Endothelial cell (in vitro differentiated cells): ENCODE measurements around the gene SORCS2. TPM values are rescaled to one million over a fixed set of nuclear protein-coding genes. Genes with fewer than 3 reads are reported as not detected.

Experiments
- DNase-seq: peaks from one replicate; pipeline ENCODE4 v3.0.0; 2021; ENCODE audit warnings: low spot score
- H3K27ac Mint-ChIP-seq: one replicate; pipeline ENCODE4 v1.8.0; 2021; ENCODE audit warnings: mixed read lengths, inconsistent platforms; ENCODE audit not compliant: unreplicated experiment
- H3K27me3 Mint-ChIP-seq: one replicate; pipeline ENCODE4 v1.8.0; 2021; ENCODE audit warnings: mild to moderate bottlenecking, moderate library complexity, mixed read lengths, inconsistent platforms; ENCODE audit not compliant: unreplicated experiment
- H3K36me3 Mint-ChIP-seq: one replicate; pipeline ENCODE4 v1.8.0; 2021; ENCODE audit warnings: mild to moderate bottlenecking, low read depth, mixed read lengths, inconsistent platforms; ENCODE audit not compliant: unreplicated experiment
- H3K4me1 Mint-ChIP-seq: one replicate; pipeline ENCODE4 v1.8.0; 2021; ENCODE audit warnings: mild to moderate bottlenecking, mixed read lengths, inconsistent platforms; ENCODE audit not compliant: unreplicated experiment
- H3K4me3 Mint-ChIP-seq: one replicate; pipeline ENCODE4 v1.8.0; 2021; ENCODE audit warnings: mild to moderate bottlenecking, mixed read lengths, inconsistent platforms; ENCODE audit not compliant: unreplicated experiment
- H3K9me3 Mint-ChIP-seq: one replicate; pipeline ENCODE4 v1.8.0; 2021; ENCODE audit warnings: mixed read lengths, inconsistent platforms; ENCODE audit not compliant: unreplicated experiment
- total RNA-seq: library from RNA; stranded (reverse); fragmentation: NEBNext Ultra II Directional; extraction: Animal tissue kit (Norgen Biotek cat#: 25700); gene quantifications from one replicate; pipeline ENCODE4 v1.2.1, GENCODE V29; 2021; ENCODE audit not compliant: unreplicated experiment
- TF ChIP-seq, protein P1 (sequence below): fragments of 200-600 bp; sonication (generic); IDR thresholded peaks from one replicate; pipeline ENCODE4 v1.5.0; 2021; ENCODE audit warnings: antibody characterized with exemption; ENCODE audit not compliant: unreplicated experiment

Gene SORCS2
- total RNA-seq, 1 donor from 2014 or later = 1.3 TPM

DNA sequence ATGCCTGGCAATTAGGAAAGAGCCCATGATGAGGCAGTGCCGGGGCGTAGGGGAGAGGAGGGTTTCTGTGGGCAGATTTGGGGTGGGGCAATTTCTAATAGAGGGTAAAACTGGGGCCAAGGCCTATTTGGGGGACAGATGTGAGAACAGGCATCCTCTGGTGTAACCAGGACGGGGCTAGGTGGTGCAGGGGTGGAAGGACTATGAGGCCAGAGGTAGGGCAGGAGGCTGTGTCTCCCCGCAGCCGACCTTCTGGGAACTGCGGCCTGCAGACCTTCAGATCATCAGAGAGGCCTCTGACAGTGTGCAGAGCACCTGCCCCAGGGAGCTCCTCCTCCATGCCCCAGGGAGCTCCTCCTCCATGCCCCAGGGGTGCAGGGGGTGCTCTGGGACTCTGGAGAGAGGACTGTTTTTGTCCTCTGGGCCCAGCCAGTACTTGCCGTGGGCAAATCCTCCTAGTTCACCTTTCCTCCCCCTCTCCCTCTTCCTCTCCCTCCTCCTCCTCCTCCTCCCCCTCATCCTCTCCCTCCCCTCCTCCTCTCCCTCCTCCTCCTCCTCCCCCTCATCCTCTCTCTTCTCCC is 101.9 kb downstream of the SORCS2 start:
- Mint-ChIP-seq H3K27ac (no peak overlapping the region), H3K27me3 (peaks cover 7% of the 10 kb centered on the region), H3K9me3 (no peaks in the 10 kb centered on the region), H3K4me3 (no peak overlapping the region), H3K36me3 (no peaks in the 10 kb centered on the region), H3K4me1 (peaks cover 10% of the 10 kb centered on the region)
- DNase-seq = no peak
- TF ChIP-seq, protein P1, sequence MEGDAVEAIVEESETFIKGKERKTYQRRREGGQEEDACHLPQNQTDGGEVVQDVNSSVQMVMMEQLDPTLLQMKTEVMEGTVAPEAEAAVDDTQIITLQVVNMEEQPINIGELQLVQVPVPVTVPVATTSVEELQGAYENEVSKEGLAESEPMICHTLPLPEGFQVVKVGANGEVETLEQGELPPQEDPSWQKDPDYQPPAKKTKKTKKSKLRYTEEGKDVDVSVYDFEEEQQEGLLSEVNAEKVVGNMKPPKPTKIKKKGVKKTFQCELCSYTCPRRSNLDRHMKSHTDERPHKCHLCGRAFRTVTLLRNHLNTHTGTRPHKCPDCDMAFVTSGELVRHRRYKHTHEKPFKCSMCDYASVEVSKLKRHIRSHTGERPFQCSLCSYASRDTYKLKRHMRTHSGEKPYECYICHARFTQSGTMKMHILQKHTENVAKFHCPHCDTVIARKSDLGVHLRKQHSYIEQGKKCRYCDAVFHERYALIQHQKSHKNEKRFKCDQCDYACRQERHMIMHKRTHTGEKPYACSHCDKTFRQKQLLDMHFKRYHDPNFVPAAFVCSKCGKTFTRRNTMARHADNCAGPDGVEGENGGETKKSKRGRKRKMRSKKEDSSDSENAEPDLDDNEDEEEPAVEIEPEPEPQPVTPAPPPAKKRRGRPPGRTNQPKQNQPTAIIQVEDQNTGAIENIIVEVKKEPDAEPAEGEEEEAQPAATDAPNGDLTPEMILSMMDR = no peak

DNA sequence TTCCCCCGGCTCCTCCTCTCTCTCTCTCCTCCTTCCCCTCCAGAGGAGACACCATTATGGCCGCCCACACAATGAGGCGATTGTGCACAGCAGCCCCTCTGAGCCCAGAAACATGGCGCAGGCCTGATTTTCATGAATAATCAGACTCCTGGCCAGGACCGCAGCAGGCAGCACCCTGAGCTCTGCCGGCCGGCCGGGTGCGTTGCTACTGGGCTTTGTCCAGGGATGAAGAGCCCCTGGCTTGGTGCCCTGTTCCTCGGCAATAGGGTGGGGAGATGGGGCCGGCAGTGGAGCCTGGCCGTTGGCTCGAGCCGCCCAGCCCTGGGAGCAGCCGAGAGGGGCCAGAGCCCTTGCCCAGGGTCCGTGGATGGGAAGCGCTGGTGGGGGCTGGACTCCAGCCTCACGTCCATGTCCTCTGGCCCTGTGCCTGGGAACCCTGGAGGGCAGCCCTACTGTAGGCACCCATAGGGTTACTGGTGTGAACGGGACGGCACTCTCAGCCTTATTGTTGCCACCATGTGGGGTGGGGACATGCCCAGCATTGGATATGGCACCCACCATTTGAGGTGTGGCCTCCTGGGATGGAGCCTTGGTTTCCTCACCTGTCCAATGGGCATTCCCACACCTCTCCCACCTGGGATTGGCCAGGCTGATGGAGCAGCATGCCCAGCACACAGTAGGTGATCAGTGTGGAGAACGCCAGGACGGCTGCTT is 103.0 kb downstream of the SORCS2 start:
- no peak overlapping the region for H3K27ac Mint-ChIP-seq
- peaks cover 9% of the 10 kb centered on the region for H3K27me3 Mint-ChIP-seq
- no peak for DNase-seq
- no peaks in the 10 kb centered on the region for H3K9me3 Mint-ChIP-seq
- peaks cover 17% of the 10 kb centered on the region for H3K4me1 Mint-ChIP-seq
- H3K36me3 Mint-ChIP-seq = no peaks in the 10 kb centered on the region
- H3K4me3 Mint-ChIP-seq = no peak overlapping the region
- TF ChIP-seq, protein P1 = no peak

DNA sequence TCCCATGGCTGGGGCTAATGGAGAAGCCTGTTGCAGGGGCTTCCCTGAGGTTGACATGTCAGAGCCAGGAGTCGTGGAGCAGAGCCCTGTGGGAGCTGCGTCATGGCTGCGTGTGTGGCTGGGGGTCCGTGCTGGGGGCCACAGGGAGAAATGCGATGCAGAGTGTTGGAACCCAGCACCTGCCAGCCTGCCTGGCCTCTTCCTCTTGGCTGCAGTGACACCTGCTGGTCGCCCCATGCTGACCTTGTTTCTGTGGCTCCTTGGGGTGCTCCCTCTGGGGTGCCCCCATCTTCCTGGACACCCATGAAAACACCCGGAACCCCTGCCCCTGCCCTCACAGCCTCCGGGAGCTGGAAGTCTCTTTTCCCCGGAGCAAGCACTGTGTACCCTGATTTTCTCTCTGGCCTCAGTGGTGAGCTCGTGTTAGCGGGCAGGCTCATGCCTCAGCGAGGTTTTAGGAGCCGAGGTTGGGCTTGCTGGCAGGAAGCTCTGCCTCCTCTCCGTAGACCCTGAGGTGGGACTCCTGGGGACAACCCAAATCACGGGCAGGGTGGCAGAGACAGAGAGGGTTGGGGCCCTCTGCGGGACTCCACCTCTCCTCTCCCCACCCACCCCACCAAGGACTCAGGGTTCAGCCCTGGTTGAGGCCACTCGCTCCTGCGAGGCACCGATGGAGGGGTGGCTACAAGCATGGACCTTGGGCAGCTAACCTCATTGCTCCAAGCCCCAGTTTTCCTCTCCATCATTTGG is 103.7 kb downstream of the SORCS2 start:
- Mint-ChIP-seq H3K9me3 (no peaks in the 10 kb centered on the region), H3K4me1 (peaks cover 20% of the 10 kb centered on the region), H3K27ac (no peak overlapping the region), H3K27me3 (peaks cover 5% of the 10 kb centered on the region), H3K36me3 (no peaks in the 10 kb centered on the region), H3K4me3 (no peak overlapping the region)
- TF ChIP-seq, protein P1 = peak; percentile 49
- DNase-seq = peak; percentile 40

DNA sequence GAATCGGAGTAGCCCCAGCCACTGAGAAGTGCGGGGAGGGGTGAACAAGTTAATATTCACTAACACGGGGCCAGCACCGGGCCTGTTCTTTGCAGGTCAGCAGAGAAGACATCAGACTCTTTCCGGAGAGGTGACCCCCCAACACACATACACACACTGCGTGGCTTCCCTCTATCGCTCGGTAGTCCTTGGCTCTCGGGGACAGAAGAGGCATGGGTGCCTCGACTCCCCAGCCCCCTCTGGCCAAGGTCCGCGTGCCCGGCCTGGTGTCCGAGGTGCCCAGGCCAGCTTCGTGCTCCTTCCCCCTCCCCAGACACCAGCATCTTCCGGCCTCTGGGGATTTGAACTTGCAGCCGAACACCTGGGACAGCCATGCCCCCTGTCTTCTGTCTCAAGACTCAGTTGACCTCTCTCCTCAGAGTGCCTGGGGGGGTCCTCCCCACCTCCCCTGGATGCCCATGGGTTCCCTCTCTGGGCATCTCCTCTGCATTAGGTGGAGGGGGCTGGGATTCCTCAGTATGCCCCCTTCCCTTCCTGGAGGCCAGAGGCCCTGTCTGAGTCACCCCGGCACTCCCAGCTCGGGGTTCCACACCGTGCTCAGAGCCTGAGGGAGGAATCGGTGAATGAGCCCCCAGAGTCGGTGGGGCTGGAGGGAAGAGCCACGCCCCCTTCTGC is 104.5 kb downstream of the SORCS2 start:
- Mint-ChIP-seq H3K4me1 (peaks cover 21% of the 10 kb centered on the region), H3K27ac (no peak overlapping the region), H3K9me3 (no peaks in the 10 kb centered on the region), H3K4me3 (no peak overlapping the region), H3K36me3 (no peaks in the 10 kb centered on the region), H3K27me3 (peaks cover 4% of the 10 kb centered on the region)
- no peak for DNase-seq
- TF ChIP-seq, protein P1 = no peak
